GM19455 (cell line): ENCODE measurements around the gene PKD1.
"Not testable (repeated sequence)": the region's sequence is repeated elsewhere in the genome, so short reads cannot be mapped to it uniquely, and the experiment has no call there.

Experiments used
- ATAC-seq: cut with Tn5 transposase; IDR thresholded peaks from one replicate; pipeline ENCODE4 v1.9.1; 2021; ENCODE audit not compliant: unreplicated experiment

Gene PKD1

DNA sequence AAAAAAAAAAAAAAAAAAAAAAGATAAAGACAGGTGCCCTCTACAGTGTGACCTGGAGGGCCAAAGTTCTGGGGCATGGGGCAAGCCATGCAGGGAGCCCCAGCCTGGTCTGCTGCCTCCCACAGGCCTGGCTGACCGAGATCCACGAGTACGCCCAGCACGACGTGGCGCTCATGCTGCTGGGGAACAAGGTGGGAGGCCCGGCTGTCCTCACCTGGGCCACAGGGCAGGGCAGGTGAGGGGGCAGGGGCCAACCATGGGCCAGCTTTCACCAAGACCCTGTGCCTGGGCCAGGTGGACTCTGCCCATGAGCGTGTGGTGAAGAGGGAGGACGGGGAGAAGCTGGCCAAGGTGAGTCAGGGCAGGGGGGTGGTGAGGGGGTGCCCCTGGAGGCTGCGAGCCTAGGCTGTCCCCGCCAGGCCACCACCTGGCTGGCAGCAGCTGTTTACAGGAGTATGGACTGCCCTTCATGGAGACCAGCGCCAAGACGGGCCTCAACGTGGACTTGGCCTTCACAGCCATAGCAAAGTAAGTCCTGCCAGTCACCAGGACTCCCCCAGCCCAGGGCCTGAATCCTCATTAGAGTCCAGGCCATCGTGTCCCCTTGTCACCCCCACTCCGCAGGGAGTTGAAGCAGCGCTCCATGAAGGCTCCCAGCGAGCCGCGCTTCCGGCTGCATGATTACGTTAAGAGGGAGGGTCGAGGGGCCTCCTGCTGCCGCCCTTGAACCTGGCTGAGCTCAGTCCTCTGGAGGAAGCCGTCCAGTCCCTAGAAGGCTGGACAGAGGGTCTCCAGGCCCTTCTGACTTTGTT lies 17.2 kb upstream of the PKD1 start:
- no peak for ATAC-seq

- no peak for ATAC-seq
These were observed 15.7 kb upstream of the PKD1 start for GRCh38 chr16:2151188-2152091.

- ATAC-seq, result no peak
These were observed 14.9 kb upstream of the PKD1 start for GRCh38 chr16:2150418-2151187.

- ATAC-seq, result no peak
These were observed 14.1 kb upstream of the PKD1 start for GRCh38 chr16:2149630-2150417.

DNA sequence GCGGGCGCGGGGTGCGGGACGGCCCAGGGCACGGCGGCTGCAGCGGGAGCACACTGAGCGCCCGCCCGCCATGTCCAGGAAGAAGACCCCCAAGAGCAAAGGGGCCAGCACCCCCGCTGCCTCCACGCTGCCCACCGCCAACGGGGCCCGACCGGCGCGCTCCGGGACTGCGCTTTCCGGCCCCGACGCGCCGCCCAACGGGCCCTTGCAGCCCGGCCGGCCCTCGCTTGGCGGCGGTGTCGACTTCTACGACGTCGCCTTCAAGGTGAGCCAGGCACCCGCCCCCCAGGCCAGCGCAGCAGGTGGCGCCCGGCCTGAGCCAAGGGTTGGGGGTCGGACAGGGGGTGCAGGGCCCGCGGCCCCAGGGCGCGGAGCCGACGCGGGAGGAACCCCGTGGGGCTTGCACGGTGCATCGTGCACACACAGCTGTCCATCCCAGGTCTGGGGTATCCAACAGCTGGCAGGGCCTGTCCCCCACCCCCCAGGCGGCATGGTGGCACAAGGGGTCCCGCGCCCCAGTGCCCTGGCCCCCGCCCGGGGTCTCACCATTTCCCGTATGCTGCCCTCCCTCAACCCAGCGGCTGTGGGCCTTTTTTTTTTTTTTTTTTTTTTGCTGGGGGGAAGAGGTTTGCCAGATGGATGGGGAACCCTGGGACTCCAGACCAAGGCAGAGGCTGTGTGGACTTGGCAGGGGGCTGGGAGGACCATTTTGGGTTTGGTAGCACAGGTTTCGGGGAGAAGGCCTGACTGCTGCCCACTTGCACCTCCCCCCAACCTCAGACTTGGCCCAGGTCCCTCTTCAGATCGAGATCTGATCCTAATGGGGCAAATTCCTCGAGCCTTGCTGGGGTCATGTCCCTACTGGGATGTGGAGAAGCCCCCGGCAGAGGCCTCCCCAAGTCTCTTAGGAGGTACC lies 13.3 kb upstream of the PKD1 start:
- no peak for ATAC-seq

DNA sequence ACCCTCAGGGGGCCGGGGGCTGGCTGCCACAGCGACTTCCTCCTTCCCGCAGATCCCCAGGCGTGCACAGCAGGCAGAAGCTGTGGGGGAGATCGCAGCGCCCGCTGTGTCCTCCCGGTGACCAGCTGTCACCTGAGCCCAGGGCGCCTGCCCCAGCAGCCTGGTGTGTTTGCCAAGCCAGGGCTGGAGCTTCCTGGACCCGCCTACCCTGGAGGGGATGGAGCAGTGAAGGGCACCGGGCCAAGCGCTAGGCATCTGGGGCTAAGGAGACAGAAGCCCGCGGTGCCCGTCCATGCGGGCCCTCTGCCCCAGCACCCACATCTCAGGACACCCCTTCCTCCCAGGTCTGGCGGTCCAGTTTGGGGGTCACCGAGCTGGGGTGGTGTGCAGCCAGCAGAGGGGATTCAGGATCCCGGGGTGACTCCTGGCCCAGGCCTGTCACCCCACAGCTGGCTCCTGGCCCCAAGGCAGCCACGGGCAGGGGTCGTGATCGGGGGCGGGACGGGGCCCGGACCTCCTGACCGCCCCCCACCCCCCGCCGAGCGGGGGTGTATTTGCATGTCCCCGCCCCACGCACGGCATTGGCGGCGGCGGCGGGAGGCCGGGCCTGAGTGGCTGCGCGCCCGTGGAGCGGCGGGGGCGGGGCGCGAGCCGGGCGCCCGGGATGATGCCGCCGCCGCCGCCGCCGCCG lies 12.4 kb upstream of the PKD1 start, which contains the start of gene RAB26:
Gene RAB26, plus strand, starts transcription at position 645 of the 691 bp plus-strand sequence. CDS start 159 bp downstream, outside the sequence.
- no peak for ATAC-seq

GRCh38 chr16:2147378-2147777 lies 11.7 kb upstream of the PKD1 start:
- ATAC-seq, result no peak

- ATAC-seq, result no peak
These were observed 10.1 kb upstream of the PKD1 start for GRCh38 chr16:2145843-2146242.

GRCh38 chr16:2143878-2144485 lies 8.3 kb upstream of the PKD1 start:
- ATAC-seq, result no peak

GRCh38 chr16:2142942-2143877 lies 7.5 kb upstream of the PKD1 start:
- ATAC-seq, result no peak

DNA sequence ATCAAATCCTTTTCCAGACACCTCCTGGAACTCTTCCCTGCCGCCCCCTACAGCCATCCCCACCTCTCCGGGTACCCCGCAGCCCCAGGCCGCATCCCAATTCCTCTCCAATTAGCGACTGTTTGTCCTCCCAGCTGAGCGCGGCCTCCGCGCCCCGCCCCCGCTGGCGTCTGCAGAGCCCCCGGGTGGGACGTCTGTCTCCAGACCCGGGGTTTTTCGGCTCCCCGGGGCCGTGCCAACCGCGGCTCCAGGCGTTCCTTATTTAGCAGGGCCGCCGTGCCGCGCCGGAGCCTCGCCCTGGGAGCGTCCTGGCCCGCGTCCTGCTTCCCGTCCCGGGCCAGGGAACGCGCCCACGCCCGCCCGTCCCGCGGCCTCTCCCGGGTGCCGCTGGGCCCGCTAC lies 627 bp downstream of the PKD1 start:
- ATAC-seq, result not testable (repeated sequence)

DNA sequence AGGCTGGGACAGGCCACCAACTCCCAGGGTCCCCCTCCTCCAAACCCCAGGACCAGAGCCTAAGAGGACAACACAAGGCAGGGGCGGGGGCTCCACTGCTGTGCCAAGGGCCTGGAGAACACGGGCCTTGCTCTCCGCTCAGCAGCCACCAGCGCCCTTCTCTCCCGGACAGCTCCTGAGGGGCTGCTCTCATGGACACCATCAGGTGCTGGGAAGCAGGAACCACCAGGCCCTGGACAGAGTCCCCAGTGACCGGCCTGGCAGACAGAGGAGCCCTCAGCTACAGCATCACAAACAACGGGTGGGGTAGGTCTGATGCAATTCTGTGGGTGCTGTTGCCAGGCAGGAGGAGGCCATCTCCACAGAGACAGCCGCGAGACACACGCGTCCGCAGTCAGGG lies 1.9 kb downstream of the PKD1 start:
- ATAC-seq, result not testable (repeated sequence)

DNA sequence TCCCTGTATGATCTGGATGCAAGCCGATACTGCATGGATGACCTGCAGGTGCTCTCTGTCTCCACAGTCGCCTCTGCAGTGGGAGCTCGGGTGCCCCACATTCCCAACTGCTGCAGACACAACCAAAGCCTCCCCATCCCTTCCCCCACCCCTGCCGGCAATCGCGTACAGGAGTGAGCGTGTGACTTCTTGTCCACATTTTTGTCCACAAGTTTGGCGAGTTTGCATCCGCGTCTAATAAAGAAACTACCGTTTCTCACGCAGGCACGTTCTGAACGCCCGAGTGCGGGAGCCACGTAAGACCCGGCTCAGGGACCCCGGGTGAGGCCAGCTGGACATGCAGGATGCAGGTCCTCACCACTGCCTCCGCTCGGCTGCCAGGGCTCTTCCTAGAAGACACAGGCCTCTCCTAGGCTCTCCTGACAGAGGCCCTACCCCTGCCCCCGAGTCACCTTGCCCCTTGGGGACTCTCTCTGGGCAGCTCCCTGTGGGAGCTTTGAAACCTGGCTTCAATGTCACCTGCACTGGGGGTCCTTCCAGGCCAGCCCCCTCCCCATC lies 5.7 kb downstream of the PKD1 start:
- ATAC-seq, result not testable (repeated sequence)

- ATAC-seq, result not testable (repeated sequence)
These were observed 6.4 kb downstream of the PKD1 start for GRCh38 chr16:2129251-2129650.

DNA sequence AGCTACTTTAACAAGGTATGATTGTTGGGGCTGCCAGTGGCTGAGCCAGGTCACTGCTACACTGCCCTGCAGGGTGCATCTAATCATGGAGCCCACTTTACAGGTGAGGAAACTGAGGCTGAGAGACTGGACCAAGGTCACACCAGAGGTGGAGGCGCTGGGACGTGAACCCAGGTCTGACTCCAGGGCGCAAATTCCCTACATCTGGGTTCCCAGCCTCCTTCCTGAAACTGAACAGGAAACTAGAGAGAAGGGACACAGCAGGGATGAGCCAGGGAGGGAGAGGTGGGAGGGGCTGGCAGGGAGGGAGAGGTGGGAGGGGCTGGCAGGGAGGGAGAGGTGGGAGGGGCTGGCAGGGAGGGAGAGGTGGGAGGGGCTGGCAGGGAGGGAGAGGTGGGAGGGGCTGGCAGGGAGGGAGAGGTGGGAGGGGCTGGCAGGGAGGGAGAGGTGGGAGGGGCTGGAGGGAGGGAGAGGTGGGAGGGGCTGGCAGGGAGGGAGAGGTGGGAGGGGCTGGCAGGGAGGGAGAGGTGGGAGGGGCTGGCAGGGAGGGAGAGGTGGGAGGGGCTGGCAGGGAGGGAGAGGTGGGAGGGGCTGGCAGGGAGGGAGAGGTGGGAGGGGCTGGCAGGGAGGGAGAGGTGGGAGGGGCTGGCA lies 7.9 kb downstream of the PKD1 start:
- ATAC-seq, result not testable (repeated sequence)

GRCh38 chr16:2126928-2127556 lies 8.7 kb downstream of the PKD1 start:
- not testable (repeated sequence) for ATAC-seq
